CD8-positive, alpha-beta memory T cell (primary cell): ENCODE data around the gene DYNLRB1. TPM values are rescaled to one million over a fixed set of nuclear protein-coding genes. Genes with fewer than 3 reads are reported as not detected.
"Not testable (repeated sequence)": the region's sequence is repeated elsewhere in the genome, so short reads cannot be mapped to it uniquely, and the experiment has no call there.

Source experiments
- CTCF ChIA-PET: fragments of 350-600 bp; sonication (Branson Sonifier 250); formaldehyde crosslinking; loops from one replicate; lab custom pipeline; 2021; ENCODE audit warnings: antibody characterized with exemption; lab: Charles Lee
- POLR2A ChIA-PET: fragments of 350-600 bp; sonication (Branson Sonifier 250); formaldehyde crosslinking; loops from one replicate; lab custom pipeline; 2021; ENCODE audit warnings: antibody characterized with exemption; lab: Charles Lee
- DNase-seq, 5 donors: peaks; one replicate each; pipeline versions ENCODE4 v3.0.0 to v3.0.0-alpha.2; 2020 to 2022; ENCODE audit warnings: mixed read lengths in 1 of 5
- H3K27ac ChIP-seq: one replicate; pipeline ENCODE4 v1.7.0; 2013; ENCODE audit warnings: low read depth, mild to moderate bottlenecking, low read length, moderate library complexity
- H3K27me3 ChIP-seq: 2 replicates; pipeline ENCODE4 v1.7.0; 2013; ENCODE audit warnings: low read length, mild to moderate bottlenecking; ENCODE audit not compliant: insufficient read depth, poor library complexity, severe bottlenecking
- H3K36me3 ChIP-seq: 2 replicates; pipeline ENCODE4 v1.7.0; 2013; ENCODE audit warnings: mild to moderate bottlenecking, low read length, moderate library complexity; ENCODE audit not compliant: insufficient read depth
- H3K4me1 ChIP-seq: 2 replicates; pipeline ENCODE4 v1.7.0; 2013; ENCODE audit warnings: mild to moderate bottlenecking, low read length, moderate library complexity; ENCODE audit not compliant: insufficient read depth
- H3K4me3 ChIP-seq: 2 replicates; pipeline ENCODE4 v1.7.0; 2013; ENCODE audit warnings: mild to moderate bottlenecking, low read length
- H3K9me3 ChIP-seq: 2 replicates; pipeline ENCODE4 v1.7.0; 2013; ENCODE audit warnings: mild to moderate bottlenecking, low read length
- H3K27ac Mint-ChIP-seq, 8 donors: one replicate each; pipeline ENCODE4 v1.8.0; 2020 to 2021; ENCODE audit warnings: mixed read lengths in 8 of 8, mild to moderate bottlenecking in 6 of 8, inconsistent platforms in 3 of 8, moderate library complexity in 3 of 8
- H3K27me3 Mint-ChIP-seq, 2 donors: one replicate each; pipeline ENCODE4 v1.8.0; 2020 to 2021; ENCODE audit warnings: mixed read lengths in 2 of 2, mild to moderate bottlenecking in 1 of 2, moderate library complexity in 1 of 2
- H3K36me3 Mint-ChIP-seq, 3 donors: one replicate each; pipeline ENCODE4 v1.8.0; 2020 to 2021; ENCODE audit warnings: mixed read lengths in 3 of 3, inconsistent platforms in 1 of 3, mild to moderate bottlenecking in 1 of 3
- H3K4me1 Mint-ChIP-seq, 3 donors: one replicate each; pipeline ENCODE4 v1.8.0; 2020 to 2021; ENCODE audit warnings: mixed read lengths in 3 of 3, inconsistent platforms in 1 of 3, mild to moderate bottlenecking in 1 of 3
- H3K4me3 Mint-ChIP-seq, 7 donors: one replicate each; pipeline ENCODE4 v1.8.0; 2020 to 2021; ENCODE audit warnings: mixed read lengths in 7 of 7, mild to moderate bottlenecking in 6 of 7, moderate library complexity in 4 of 7, inconsistent platforms in 2 of 7
- H3K9me3 Mint-ChIP-seq, 5 donors: one replicate each; pipeline ENCODE4 v1.8.0; 2020 to 2022; ENCODE audit warnings: mixed read lengths in 5 of 5, mild to moderate bottlenecking in 3 of 5, moderate library complexity in 2 of 5, inconsistent platforms in 1 of 5
- polyA plus RNA-seq: library from polyadenylated mRNA; unstranded; fragments of 300-500 nt; fragmentation: Illumina TruSeq; gene quantifications from one replicate; pipeline ENCODE4 v1.2.3, GENCODE V29; 2021
- total RNA-seq, 2 experiments: library from RNA; stranded (reverse); gene quantifications; one replicate each; pipeline ENCODE4 v1.2.3, GENCODE V29; 2021

The DYNLRB1 gene
- total and polyA plus RNA-seq, 3 experiments from 2014 or later, result 81.1 to 315 (median 81.2) TPM

GRCh38 chr20:34497596-34497995 is 18.6 kb upstream of the DYNLRB1 start:
- Mint-ChIP-seq H3K27ac (peak overlapping the region in 2 of 8 donors; percentile 21 to 38), H3K9me3 (peaks cover 9 to 23% (median 12%) of the 10 kb centered on the region in 5 donors), H3K4me1 (peaks cover 10 to 39% (median 25%) of the 10 kb centered on the region in 3 donors), H3K36me3 (peaks cover 39 to 71% (median 59%) of the 10 kb centered on the region in 3 donors)
- H3K27me3 Mint-ChIP-seq, DNase-seq, H3K27ac ChIP-seq, POLR2A ChIA-PET, H3K9me3 ChIP-seq, H3K4me3 Mint-ChIP-seq, H3K4me1 ChIP-seq, H3K4me3 ChIP-seq, H3K27me3 ChIP-seq: not testable (repeated sequence)
- peaks cover 19% of the 10 kb centered on the region for H3K36me3 ChIP-seq
- CTCF ChIA-PET, result interaction anchor here (1.6 kb wide), 1 partner anchor 10 kb away, joined by 3 read pairs; no protein-coding TSS in a partner anchor

GRCh38 chr20:34500823-34501222 is 15.4 kb upstream of the DYNLRB1 start:
- Mint-ChIP-seq H3K4me3 (peak overlapping the region in 1 of 7 donors; percentile 27), H3K27ac (peak overlapping the region in 4 of 8 donors; percentile 2 to 26 (median 19)), H3K27me3 (no peaks in the 10 kb centered on the region), H3K9me3 (peaks cover 9 to 23% (median 12%) of the 10 kb centered on the region in 5 donors), H3K4me1 (peaks cover 10 to 35% (median 23%) of the 10 kb centered on the region in 3 donors), H3K36me3 (peaks cover 32 to 68% (median 49%) of the 10 kb centered on the region in 3 donors)
- Histone ChIP-seq H3K9me3 (no peaks in the 10 kb centered on the region), H3K27ac (no peak overlapping the region), H3K36me3 (peaks cover 9% of the 10 kb centered on the region), H3K4me1 (no peaks in the 10 kb centered on the region), H3K4me3 (no peak overlapping the region), H3K27me3 (no peaks in the 10 kb centered on the region)
- DNase-seq, result no peak
- CTCF ChIA-PET, result no interaction called here
- POLR2A ChIA-PET, result interaction anchor here (0.6 kb wide), 1 partner anchor 38 kb away, joined by 3 read pairs; no protein-coding TSS in a partner anchor

- H3K36me3 ChIP-seq, result no peaks in the 10 kb centered on the region
- Mint-ChIP-seq H3K36me3 (peaks cover 5 to 67% (median 15%) of the 10 kb centered on the region in 3 donors), H3K4me3 (no peak overlapping the region), H3K4me1 (no peaks in the 10 kb centered on the region), H3K27me3 (no peaks in the 10 kb centered on the region), H3K27ac (peak overlapping the region in 6 of 8 donors; percentile 15 to 72 (median 36)), H3K9me3 (no peaks in the 10 kb centered on the region)
- H3K4me3 ChIP-seq, result no peak overlapping the region
- H3K4me1 ChIP-seq, result no peaks in the 10 kb centered on the region
- ChIA-PET POLR2A (no interaction called here), CTCF (no interaction called here)
- H3K27me3 ChIP-seq, result no peaks in the 10 kb centered on the region
- H3K9me3 ChIP-seq, result no peaks in the 10 kb centered on the region
- H3K27ac ChIP-seq, result no peak overlapping the region
- DNase-seq, result no peak
Observed at GRCh38 chr20:34506480-34506879, 9.7 kb upstream of the DYNLRB1 start.

- peaks cover 0 to 66% (median 12%) of the 10 kb centered on the region in 3 donors for H3K36me3 Mint-ChIP-seq
- no peak overlapping the region for H3K4me3 ChIP-seq
- ChIA-PET CTCF (no interaction called here), POLR2A (no interaction called here)
- H3K27ac ChIP-seq, result no peak overlapping the region
- H3K4me1 Mint-ChIP-seq, result peaks cover 3 to 10% (median 9%) of the 10 kb centered on the region in 3 donors
- peak overlapping the region in 4 of 8 donors; percentile 11 to 74 (median 23) for H3K27ac Mint-ChIP-seq
- no peaks in the 10 kb centered on the region for H3K27me3 Mint-ChIP-seq
- no peak for DNase-seq
- no peaks in the 10 kb centered on the region for H3K4me1 ChIP-seq
- H3K9me3 Mint-ChIP-seq, result no peaks in the 10 kb centered on the region
- H3K27me3 ChIP-seq, result no peaks in the 10 kb centered on the region
- no peak overlapping the region for H3K4me3 Mint-ChIP-seq
- no peaks in the 10 kb centered on the region for H3K9me3 ChIP-seq
- H3K36me3 ChIP-seq, result no peaks in the 10 kb centered on the region
Observed at GRCh38 chr20:34507702-34508413, 8.4 kb upstream of the DYNLRB1 start.

- CTCF ChIA-PET, result no interaction called here
- Mint-ChIP-seq H3K9me3 (no peaks in the 10 kb centered on the region), H3K4me1 (peaks cover 23 to 37% (median 32%) of the 10 kb centered on the region in 3 donors)
Observed at GRCh38 chr20:34510575-34510974, 5.6 kb upstream of the DYNLRB1 start.

GRCh38 chr20:34511891-34512265 is 4.3 kb upstream of the DYNLRB1 start:
- H3K36me3 Mint-ChIP-seq, result peaks cover 0 to 47% (median 6%) of the 10 kb centered on the region in 3 donors
- H3K36me3 ChIP-seq, result no peaks in the 10 kb centered on the region
- H3K27ac ChIP-seq, result no peak overlapping the region
- H3K9me3 ChIP-seq, result no peaks in the 10 kb centered on the region
- ChIA-PET POLR2A (no interaction called here), CTCF (no interaction called here)
- H3K27ac Mint-ChIP-seq, result peak overlapping the region; percentile 39 to 93 (median 58)
- H3K4me3 ChIP-seq, result no peak overlapping the region
- H3K9me3 Mint-ChIP-seq, result no peaks in the 10 kb centered on the region
- no peaks in the 10 kb centered on the region for H3K27me3 ChIP-seq
- peaks cover 26 to 41% (median 38%) of the 10 kb centered on the region in 3 donors for H3K4me1 Mint-ChIP-seq
- no peaks in the 10 kb centered on the region for H3K27me3 Mint-ChIP-seq
- peaks cover 8% of the 10 kb centered on the region for H3K4me1 ChIP-seq
- H3K4me3 Mint-ChIP-seq, result peak overlapping the region in 1 of 7 donors; percentile 57
- DNase-seq, result no peak

More at GRCh38 chr20:34510575-34510974, 5.6 kb upstream of the DYNLRB1 start:
- H3K27ac Mint-ChIP-seq, result peak overlapping the region in 3 of 8 donors; percentile 69 to 93 (median 78)
- H3K36me3 ChIP-seq, result no peaks in the 10 kb centered on the region
- H3K4me3 Mint-ChIP-seq, result no peak overlapping the region
- H3K36me3 Mint-ChIP-seq, result peaks cover 0 to 47% (median 10%) of the 10 kb centered on the region in 3 donors
- no peaks in the 10 kb centered on the region for H3K27me3 ChIP-seq
- peaks cover 8% of the 10 kb centered on the region for H3K4me1 ChIP-seq
- no peaks in the 10 kb centered on the region for H3K27me3 Mint-ChIP-seq
- POLR2A ChIA-PET, result no interaction called here
- no peaks in the 10 kb centered on the region for H3K9me3 ChIP-seq
- DNase-seq, result no peak
- no peak overlapping the region for H3K27ac ChIP-seq
- no peak overlapping the region for H3K4me3 ChIP-seq

- Mint-ChIP-seq H3K4me1 (peaks cover 29 to 46% (median 42%) of the 10 kb centered on the region in 3 donors), H3K9me3 (no peaks in the 10 kb centered on the region), H3K27ac (peak overlapping the region; percentile 39 to 93 (median 76)), H3K4me3 (peak overlapping the region in 1 of 7 donors; percentile 84), H3K36me3 (peaks cover 0 to 45% (median 4%) of the 10 kb centered on the region in 3 donors), H3K27me3 (no peaks in the 10 kb centered on the region)
- POLR2A ChIA-PET, result no interaction called here
- Histone ChIP-seq H3K27ac (no peak overlapping the region), H3K4me3 (no peak overlapping the region), H3K27me3 (no peaks in the 10 kb centered on the region), H3K9me3 (no peaks in the 10 kb centered on the region), H3K36me3 (no peaks in the 10 kb centered on the region), H3K4me1 (peaks cover 13% of the 10 kb centered on the region)
- DNase-seq, result no peak
- CTCF ChIA-PET, result no interaction called here
Observed at GRCh38 chr20:34512266-34512954, 3.8 kb upstream of the DYNLRB1 start.
